H1 (cell line): ENCODE data around the gene MS4A8. TPM values are rescaled to one million over a fixed set of nuclear protein-coding genes. Genes with fewer than 3 reads are reported as not detected.

Source experiments
- CTCF ChIA-PET: fragments of 300-600 bp; sonication (Branson Sonifier 250); formaldehyde crosslinking; loops from one replicate; lab custom pipeline; 2021; ENCODE audit not compliant: partially characterized antibody; lab: Charles Lee
- POLR2A ChIA-PET: fragments of 300-600 bp; sonication (Branson Sonifier 250); formaldehyde crosslinking; loops from one replicate; lab custom pipeline; 2021; ENCODE audit warnings: inconsistent platforms; ENCODE audit not compliant: partially characterized antibody; lab: Charles Lee
- DNase-seq, 2 experiments: peaks; one replicate each; pipeline versions ENCODE4 v3.0.0 to v3.0.0-alpha.2; 2010 to 2022; ENCODE audit warnings: low spot score in 2 of 2, low read depth in 1 of 2, mixed read lengths in 1 of 2
- FAIRE-seq: peaks from 2 replicates; lab custom pipeline; 2011; peaks lifted over from hg19 to GRCh38; lab: Jason Lieb, UNC
- H2AFZ ChIP-seq: 2 replicates; pipeline ENCODE4 v1.8.1; 2012; ENCODE audit warnings: low read length, inconsistent platforms
- H2AK5ac ChIP-seq: 2 replicates; pipeline ENCODE4 v1.6.1; 2013; ENCODE audit warnings: low read depth, low read length
- H2BK120ac ChIP-seq: replicated peaks from 2 replicates; pipeline ENCODE3; 2013; ENCODE audit warnings: low read depth, low read length, inconsistent platforms
- H2BK12ac ChIP-seq: 2 replicates; pipeline ENCODE4 v1.6.1; 2013; ENCODE audit warnings: low read depth, low read length
- H2BK15ac ChIP-seq: 2 replicates; pipeline ENCODE4 v1.6.1; 2013; ENCODE audit warnings: low read length
- H2BK20ac ChIP-seq: 2 replicates; pipeline ENCODE4 v1.6.1; 2013; ENCODE audit warnings: low read length
- H2BK5ac ChIP-seq: 2 replicates; pipeline ENCODE4 v1.6.1; 2013; ENCODE audit warnings: low read depth, low read length
- H3K14ac ChIP-seq: 2 replicates; pipeline ENCODE4 v1.6.1; 2013; ENCODE audit warnings: inconsistent platforms; ENCODE audit not compliant: insufficient read length
- H3K18ac ChIP-seq: 2 replicates; pipeline ENCODE4 v1.6.1; 2013; ENCODE audit warnings: low read length; ENCODE audit errors: extremely low read depth
- H3K23ac ChIP-seq: 2 replicates; pipeline ENCODE4 v1.6.1; 2013; ENCODE audit warnings: inconsistent platforms; ENCODE audit not compliant: insufficient read length
- H3K23me2 ChIP-seq: 2 replicates; pipeline ENCODE4 v1.6.1; 2013; ENCODE audit warnings: low read depth, low read length
- H3K27ac ChIP-seq: 2 replicates; pipeline ENCODE4 v1.6.1; 2011; ENCODE audit warnings: low read depth, low read length, inconsistent platforms
- H3K27me3 ChIP-seq, 4 experiments: replicated peaks in 1 of 4; 1 replicate in 1 of 4; 2 replicates in 3 of 4; pipeline versions ENCODE4 v1.6.1 to v1.8.1; 2011 to 2013; ENCODE audit warnings: low read length in 3 of 4, mild to moderate bottlenecking in 3 of 4, inconsistent platforms in 2 of 4, mixed read lengths in 2 of 4, moderate library complexity in 1 of 4; ENCODE audit not compliant: control insufficient read depth in 3 of 4, insufficient read depth in 3 of 4; ENCODE audit errors: extremely low read depth in 1 of 4
- H3K36me3 ChIP-seq, 4 experiments: 2 replicates each; pipeline versions ENCODE4 v1.6.1 to v1.8.1; 2011 to 2013; ENCODE audit warnings: mild to moderate bottlenecking in 4 of 4, low read length in 3 of 4, moderate library complexity in 2 of 4, control low read depth in 1 of 4, inconsistent platforms in 1 of 4; ENCODE audit not compliant: insufficient read depth in 4 of 4, control insufficient read depth in 2 of 4
- H3K4ac ChIP-seq: replicated peaks from 2 replicates; pipeline ENCODE3; 2013; ENCODE audit warnings: low read length, low read depth, mixed read lengths, inconsistent platforms; ENCODE audit not compliant: insufficient read length
- H3K4me1 ChIP-seq, 4 experiments: replicated peaks in 1 of 4; 1 replicate in 1 of 4; 2 replicates in 3 of 4; pipeline versions ENCODE4 v1.6.1 to v1.8.1; 2011 to 2013; ENCODE audit warnings: low read length in 3 of 4, inconsistent platforms in 2 of 4, mixed read lengths in 1 of 4; ENCODE audit not compliant: insufficient read depth in 4 of 4, control insufficient read depth in 3 of 4
- H3K4me2 ChIP-seq, 2 experiments: 2 replicates each; pipeline versions ENCODE4 v1.6.1 to v1.8.1; 2011 to 2013; ENCODE audit warnings: low read depth in 2 of 2, low read length in 2 of 2, control low read depth in 1 of 2, inconsistent platforms in 1 of 2, mild to moderate bottlenecking in 1 of 2; ENCODE audit not compliant: insufficient read depth in 1 of 2
- H3K4me3 ChIP-seq, 4 experiments: fragments of 200-600, 300-600 bp in 1 of 4; sonication (generic), shearing (Covaris generic), sonication (Bioruptor Twin) in 1 of 4; 2 replicates each; pipeline versions ENCODE4 v1.5.1 to v1.8.1; 2011 to 2016; ENCODE audit warnings: low read length in 4 of 4, low read depth in 3 of 4, control low read depth in 2 of 4, inconsistent platforms in 2 of 4, mild to moderate bottlenecking in 2 of 4, mixed read lengths in 1 of 4, moderate library complexity in 1 of 4; ENCODE audit not compliant: insufficient read depth in 2 of 4; ENCODE audit errors: extremely low read depth in 1 of 4
- H3K56ac ChIP-seq: replicated peaks from 2 replicates; pipeline ENCODE3; 2013; ENCODE audit warnings: low read depth, mild to moderate bottlenecking, mixed read lengths, low read length, inconsistent platforms; ENCODE audit not compliant: insufficient read length
- H3K79me1 ChIP-seq: 2 replicates; pipeline ENCODE4 v1.6.1; 2013; ENCODE audit warnings: low read depth, low read length, control low read depth
- H3K79me2 ChIP-seq, 2 experiments: 2 replicates each; pipeline versions ENCODE4 v1.6.1 to v1.8.1; 2012 to 2013; ENCODE audit warnings: low read length in 2 of 2, mild to moderate bottlenecking in 2 of 2, inconsistent platforms in 1 of 2; ENCODE audit not compliant: insufficient read depth in 2 of 2, control insufficient read depth in 1 of 2
- H3K9ac ChIP-seq, 4 experiments: replicated peaks in 1 of 4; 1 replicate in 1 of 4; 2 replicates in 3 of 4; pipeline versions ENCODE4 v1.6.1 to v1.8.1; 2011 to 2013; ENCODE audit warnings: low read depth in 3 of 4, low read length in 3 of 4, control low read depth in 2 of 4, mild to moderate bottlenecking in 2 of 4, moderate library complexity in 2 of 4, inconsistent platforms in 1 of 4; ENCODE audit errors: extremely low read depth in 1 of 4
- H3K9me3 ChIP-seq, 2 experiments: 2 replicates each; pipeline versions ENCODE4 v1.6.1 to v1.8.1; 2012 to 2013; ENCODE audit warnings: mild to moderate bottlenecking in 2 of 2, moderate library complexity in 2 of 2, control low read depth in 1 of 2, inconsistent platforms in 1 of 2, low read depth in 1 of 2, low read length in 1 of 2, mixed read lengths in 1 of 2; ENCODE audit not compliant: insufficient read depth in 2 of 2
- H4K20me1 ChIP-seq, 2 experiments: replicated peaks in 1 of 2; 2 replicates each; pipeline versions ENCODE3 to v1.8.1; 2011 to 2013; ENCODE audit warnings: inconsistent platforms in 2 of 2, low read length in 2 of 2, mild to moderate bottlenecking in 1 of 2; ENCODE audit not compliant: insufficient read depth in 2 of 2, control insufficient read depth in 1 of 2
- H4K5ac ChIP-seq: 2 replicates; pipeline ENCODE4 v1.6.1; 2013; ENCODE audit warnings: low read length, low read depth, mixed read lengths, inconsistent platforms; ENCODE audit not compliant: insufficient read length
- H4K8ac ChIP-seq: 2 replicates; pipeline ENCODE4 v1.8.0; 2013; ENCODE audit warnings: mild to moderate bottlenecking, moderate library complexity, low read length, inconsistent platforms; ENCODE audit not compliant: insufficient read depth; ENCODE audit errors: extremely low read depth
- H4K91ac ChIP-seq: replicated peaks from 2 replicates; pipeline ENCODE3; 2013; ENCODE audit warnings: low read length, mixed read lengths, inconsistent platforms; ENCODE audit not compliant: insufficient read length
- CBX5 ChIP-seq: fragments of 300-800, 300-1000 bp; sonication (generic); IDR thresholded peaks from 2 replicates; pipeline ENCODE4 v1.7.1; 2016; ENCODE audit warnings: antibody characterized with exemption, low read length, low read depth
- CEBPB ChIP-seq: IDR thresholded peaks from 2 replicates; pipeline ENCODE4 v1.6.1; 2012; ENCODE audit warnings: low read depth, low read length
- CHD1 ChIP-seq: IDR thresholded peaks from 2 replicates; pipeline ENCODE4 v1.6.1; 2012; ENCODE audit warnings: low read depth, low read length, improper control_type of control experiment
- RBBP5 ChIP-seq: IDR thresholded peaks from 2 replicates; pipeline ENCODE4 v1.7.1; 2012; ENCODE audit warnings: low read depth, mild to moderate bottlenecking, inconsistent platforms, low read length, moderate library complexity, borderline replicate concordance
- RXRA ChIP-seq: IDR thresholded peaks from 2 replicates; pipeline ENCODE4 v1.6.1; 2011; ENCODE audit warnings: low read depth, mild to moderate bottlenecking, low read length, moderate library complexity; ENCODE audit not compliant: insufficient read depth
- SRF ChIP-seq: IDR thresholded peaks from 2 replicates; pipeline ENCODE4 v1.6.1; 2011; ENCODE audit warnings: mild to moderate bottlenecking, low read depth, low read length, moderate library complexity
- TBP ChIP-seq: IDR thresholded peaks from 2 replicates; pipeline ENCODE4 v1.6.1; 2011; ENCODE audit warnings: low read depth, low read length, improper control_type of control experiment
- WGBS, 2 experiments: shearing (Covaris generic) in 1 of 2; methylation state at CpG; one replicate each; pipeline versions ENCODE4 v1.1.6 to v1.1.7; 2013 to 2015; ENCODE audit warnings: low lambda C conversion rate in 2 of 2, mixed read lengths in 2 of 2, inconsistent platforms in 1 of 2, low coverage in 1 of 2, missing lambda C conversion rate in 1 of 2; ENCODE audit not compliant: insufficient replicate concordance in 2 of 2, insufficient coverage in 1 of 2, insufficient read length in 1 of 2; ENCODE audit errors: extremely low coverage in 1 of 2, missing lambda C conversion rate in 1 of 2; 5-methylcytosine and 5-hydroxymethylcytosine counted together
- polyA plus RNA-seq, 7 experiments: library from polyadenylated mRNA; depleted of rRNA in 3 of 7; stranded (reverse) in 5 of 7; unstranded in 2 of 7; fragments of >200 nt in 5 of 7; fragments of 200-250 nt in 2 of 7; gene quantifications; 1 replicate in 5 of 7; 2 replicates in 1 of 7; 4 replicates in 1 of 7; pipeline versions ENCODE4 v1.2.1 to v1.2.3, GENCODE V29; 2011 to 2013; ENCODE audit warnings: missing spikeins in 2 of 7, mixed read lengths in 2 of 7
- total RNA-seq: library from RNA; stranded (reverse); fragmentation: NEBNext Ultra II Directional; extraction: Animal tissue kit (Norgen Biotek cat#: 25700); gene quantifications from 2 replicates; pipeline ENCODE4 v1.2.1, GENCODE V29; 2021

The MS4A8 gene
- total and polyA plus RNA-seq, 2 of the 8 experiments (the other 6 are each of a cell fraction or from before 2014, with no cell fraction given): not detected

GRCh38 chr11:60763692-60764369 lies 64.4 kb downstream of the MS4A8 start:
- no peak for FAIRE-seq

More at GRCh38 chr11:60763692-60764369, 64.4 kb downstream of the MS4A8 start:
- POLR2A ChIA-PET: no interaction called here
- Histone ChIP-seq H4K8ac (no peak overlapping the region), H3K56ac (no peak overlapping the region), H2AK5ac (no peak overlapping the region), H3K9ac (no peak overlapping the region), H3K9me3 (no peaks in the 10 kb centered on the region; a peak in 1 of 4 replicates), H3K4me3 (no peak overlapping the region), H4K5ac (no peak overlapping the region), H3K4ac (no peak overlapping the region), H3K79me2 (no peaks in the 10 kb centered on the region), H2BK5ac (no peak overlapping the region), H3K36me3 (no peaks in the 10 kb centered on the region), H2BK12ac (no peak overlapping the region), H3K23me2 (no peaks in the 10 kb centered on the region), H2BK120ac (no peak overlapping the region), H3K27me3 (peaks cover 0 to 11% (median 6%) of the 10 kb centered on the region in 4 experiments; a peak in 3 of 7 replicates), H3K4me1 (peaks cover 0 to 1% (median 0%) of the 10 kb centered on the region in 4 experiments; a peak in 1 of 7 replicates), H3K27ac (no peak overlapping the region), H2BK15ac (no peak overlapping the region), H2AFZ (no peak overlapping the region), H4K20me1 (no peaks in the 10 kb centered on the region), H4K91ac (no peak overlapping the region), H3K4me2 (no peak overlapping the region), H3K23ac (no peak overlapping the region), H3K18ac (no peak overlapping the region), H2BK20ac (no peak overlapping the region), H3K79me1 (no peaks in the 10 kb centered on the region), H3K14ac (no peak overlapping the region)
- WGBS, 2 experiments: 87% methylated on average over 11 of the region's 11 CpGs; no CpG with 5 or more reads in 1 of the 2 experiments
- CTCF ChIA-PET: interaction anchor here (0.8 to 8.3 kb wide), 40 partner anchors 10 to 498 kb away, joined by 3 to 145 read pairs (median 5); partner anchors contain the start of genes MS4A18, MS4A8 and ZP1
- DNase-seq: no peak
- TF ChIP-seq TBP (no peak), CEBPB (no peak), RBBP5 (no peak), CHD1 (no peak), SRF (no peak), RXRA (no peak), CBX5 (no peak)
